GM21367 (cell line): ENCODE measurements around the gene PKIB.
"Not testable (repeated sequence)": the region's sequence is repeated elsewhere in the genome, so short reads cannot be mapped to it uniquely, and the experiment has no call there.

Experiments
- ATAC-seq: cut with Tn5 transposase; IDR thresholded peaks from one replicate; pipeline ENCODE4 v1.9.1; 2021; ENCODE audit not compliant: unreplicated experiment

The PKIB gene

GRCh38 chr6:122620428-122620827, 10.2 kb downstream of the PKIB start:
- ATAC-seq, result no peak

GRCh38 chr6:122620902-122621301, 10.7 kb downstream of the PKIB start:
- no peak for ATAC-seq

- ATAC-seq, result no peak
These were observed 11.4 kb downstream of the PKIB start for GRCh38 chr6:122621638-122622037.

- ATAC-seq, result no peak
These were observed 12.3 kb downstream of the PKIB start for GRCh38 chr6:122622479-122622878.

- ATAC-seq, result no peak
These were observed 13.1 kb downstream of the PKIB start for GRCh38 chr6:122623279-122623678.

- no peak for ATAC-seq
These were observed 14.6 kb downstream of the PKIB start for GRCh38 chr6:122624853-122625252.

GRCh38 chr6:122628714-122629113, 18.5 kb downstream of the PKIB start:
- ATAC-seq, result no peak

- no peak for ATAC-seq
These were observed 21.5 kb downstream of the PKIB start for GRCh38 chr6:122631571-122632249.

- ATAC-seq, result no peak
These were observed 30.2 kb downstream of the PKIB start for GRCh38 chr6:122640366-122640765.

- ATAC-seq, result no peak
These were observed 31.6 kb downstream of the PKIB start for GRCh38 chr6:122641819-122642218.

- not testable (repeated sequence) for ATAC-seq
These were observed 32.4 kb downstream of the PKIB start for GRCh38 chr6:122642604-122643003.

GRCh38 chr6:122645256-122645655, 35.1 kb downstream of the PKIB start:
- ATAC-seq, result no peak

- no peak for ATAC-seq
These were observed 37.6 kb downstream of the PKIB start for GRCh38 chr6:122647765-122648164.

GRCh38 chr6:122648726-122649125, 38.5 kb downstream of the PKIB start:
- no peak for ATAC-seq

GRCh38 chr6:122649701-122650100, 39.5 kb downstream of the PKIB start:
- no peak for ATAC-seq

GRCh38 chr6:122650403-122650802, 40.2 kb downstream of the PKIB start:
- no peak for ATAC-seq

- no peak for ATAC-seq
These were observed 40.8 kb downstream of the PKIB start for GRCh38 chr6:122651031-122651430.

- no peak for ATAC-seq
These were observed 41.4 kb downstream of the PKIB start for GRCh38 chr6:122651604-122652003.

GRCh38 chr6:122652431-122652830, 42.2 kb downstream of the PKIB start:
- no peak for ATAC-seq

- ATAC-seq, result no peak
These were observed 42.9 kb downstream of the PKIB start for GRCh38 chr6:122653094-122653493.

- ATAC-seq, result no peak
These were observed 43.8 kb downstream of the PKIB start for GRCh38 chr6:122654012-122654411.

- ATAC-seq, result no peak
These were observed 47.4 kb downstream of the PKIB start for GRCh38 chr6:122657601-122658000.

- ATAC-seq, result no peak
These were observed 50.1 kb downstream of the PKIB start for GRCh38 chr6:122660296-122660695.
